WTC11 (cell line): Measurements from ENCODE around the gene EGLN1.
"Not testable (repeated sequence)": the region's sequence is repeated elsewhere in the genome, so short reads cannot be mapped to it uniquely, and the experiment has no call there.

ENCODE experiments used
- CTCF ChIP-seq: fragments of 200-600 bp; IDR thresholded peaks from 2 replicates; pipeline ENCODE4 v1.8.0; 2022; ENCODE audit warnings: antibody characterized with exemption
- FOXJ3 ChIP-seq: sonication (generic); formaldehyde crosslinking; IDR thresholded peaks from 2 replicates; pipeline ENCODE4 v1.9.0; 2021; ENCODE audit warnings: missing genetic modification reagents, mild to moderate bottlenecking, borderline replicate concordance
- SMAD3 ChIP-seq: sonication (generic); formaldehyde crosslinking; IDR thresholded peaks from 2 replicates; pipeline ENCODE4 v1.8.0; 2022; ENCODE audit warnings: missing genetic modification reagents, mild to moderate bottlenecking, borderline replicate concordance
- ZNF138 ChIP-seq: sonication (generic); formaldehyde crosslinking; conservative IDR thresholded peaks from 2 replicates; pipeline ENCODE4 v1.8.1; 2022; ENCODE audit warnings: mild to moderate bottlenecking, moderate library complexity, missing genetic modification reagents

- TF ChIP-seq CTCF; SMAD3 (CRISPR knock-in tag); FOXJ3 (CRISPR knock-in tag); ZNF138: not testable (repeated sequence)
These were observed 73.2 kb downstream of the EGLN1 start for GRCh38 chr1:231348856-231349255.
